HG02870 (cell line): ENCODE measurements around the gene UNC45B.
"Not testable (repeated sequence)": the region's sequence is repeated elsewhere in the genome, so short reads cannot be mapped to it uniquely, and the experiment has no call there.

Source experiments
- ATAC-seq: cut with Tn5 transposase; IDR thresholded peaks from one replicate; pipeline ENCODE4 v1.9.1; 2021; ENCODE audit warnings: mild to moderate bottlenecking, moderate library complexity; ENCODE audit not compliant: unreplicated experiment

Gene UNC45B

DNA sequence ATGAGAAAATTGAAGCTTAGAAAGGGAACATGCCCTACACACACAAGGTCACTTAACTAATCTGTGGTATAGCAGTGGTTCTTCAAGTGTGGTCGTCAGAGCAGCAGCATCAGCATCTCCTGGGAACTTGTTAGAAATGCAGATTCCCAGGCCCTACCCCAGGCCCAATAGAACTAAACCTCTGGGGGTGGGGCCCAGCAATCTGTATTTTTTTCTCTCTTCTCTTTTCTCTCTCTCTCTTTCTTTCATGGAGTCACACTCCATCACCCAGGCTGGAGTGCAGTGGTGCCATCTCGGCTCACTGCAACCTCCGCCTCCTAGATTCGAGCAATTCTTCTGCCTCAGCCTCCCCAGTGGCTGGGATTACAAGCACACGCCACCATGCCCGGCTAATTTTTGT is 9.4 kb upstream of the UNC45B start:
- no peak for ATAC-seq

DNA sequence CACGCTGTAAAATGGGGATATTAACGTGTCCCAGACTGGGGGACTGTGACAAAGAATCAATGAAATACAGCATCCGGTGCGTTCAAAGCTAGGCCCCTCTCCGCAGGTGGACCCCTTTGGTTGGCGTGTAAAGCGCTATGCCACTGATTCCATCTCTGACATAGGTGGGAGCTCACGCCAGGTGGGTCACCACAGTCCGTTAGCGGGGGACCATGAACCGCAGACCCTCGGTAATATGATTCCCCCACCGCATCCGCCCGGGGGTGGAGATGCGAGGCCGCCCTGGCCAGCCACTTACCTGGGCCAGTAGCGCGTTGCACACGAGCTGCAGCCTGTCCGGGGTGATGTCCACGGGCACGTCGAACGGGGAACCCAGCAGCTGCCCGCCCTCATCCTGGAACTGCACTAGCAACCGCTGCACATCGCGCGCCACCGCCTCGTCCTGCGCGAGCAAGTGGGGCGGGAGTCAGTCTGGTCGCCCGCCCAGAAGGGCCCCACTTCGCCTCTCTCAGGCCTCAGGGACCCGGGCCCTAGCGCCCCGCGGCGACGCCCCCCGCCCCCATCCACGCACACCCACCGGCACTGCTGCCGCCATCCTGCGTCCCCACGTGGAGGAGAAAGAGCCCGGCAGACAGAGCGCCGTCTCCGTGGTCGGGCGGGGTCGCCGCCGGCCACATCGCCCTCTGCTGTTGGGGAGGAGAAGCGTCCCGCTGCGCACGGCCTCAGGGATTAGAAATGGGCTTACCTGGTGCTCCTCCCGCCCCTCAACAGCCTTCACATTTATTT is 5.7 kb upstream of the UNC45B start, which contains the start of gene NLE1:
TSS of gene NLE1 (minus strand) at position 623 of the 786 bp plus-strand sequence. CDS start at position 595, 28 bp downstream.
- peak; percentile 85 for ATAC-seq

DNA sequence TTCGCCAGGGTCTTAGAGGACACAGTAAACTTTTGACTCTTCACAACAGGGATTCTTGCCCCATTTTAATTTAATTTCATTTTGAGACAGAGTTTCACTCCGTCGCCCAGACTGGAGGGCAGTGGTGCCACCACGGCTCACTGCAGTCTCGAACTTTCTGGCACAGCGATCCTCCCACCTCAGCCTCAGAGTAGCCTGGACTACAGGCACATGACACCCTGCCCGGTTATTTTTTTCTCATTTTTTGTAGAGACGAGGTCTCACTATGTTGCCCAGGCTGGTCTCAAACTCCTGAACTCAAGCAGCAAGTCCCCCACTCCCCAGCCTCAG is 5.2 kb upstream of the UNC45B start:
- ATAC-seq = no peak

DNA sequence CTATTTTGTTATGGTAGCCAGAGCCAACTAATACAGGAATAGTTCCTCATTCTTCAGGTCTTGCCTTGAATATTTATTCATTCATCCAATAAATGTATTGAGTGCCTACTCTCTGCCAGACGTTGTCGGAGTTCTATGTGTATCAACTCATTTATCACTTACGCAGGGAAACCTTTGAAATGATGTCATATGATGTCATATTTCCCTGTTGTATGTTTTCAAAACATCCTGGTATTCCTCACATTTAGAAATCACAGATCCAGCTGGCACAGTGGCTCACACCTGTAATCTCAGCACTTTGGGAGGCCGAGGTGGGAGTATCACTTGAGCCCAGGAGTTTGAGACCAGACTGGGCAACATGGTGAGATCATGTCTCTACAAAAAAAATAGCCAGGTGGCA is 2.8 kb upstream of the UNC45B start:
- ATAC-seq = no peak

DNA sequence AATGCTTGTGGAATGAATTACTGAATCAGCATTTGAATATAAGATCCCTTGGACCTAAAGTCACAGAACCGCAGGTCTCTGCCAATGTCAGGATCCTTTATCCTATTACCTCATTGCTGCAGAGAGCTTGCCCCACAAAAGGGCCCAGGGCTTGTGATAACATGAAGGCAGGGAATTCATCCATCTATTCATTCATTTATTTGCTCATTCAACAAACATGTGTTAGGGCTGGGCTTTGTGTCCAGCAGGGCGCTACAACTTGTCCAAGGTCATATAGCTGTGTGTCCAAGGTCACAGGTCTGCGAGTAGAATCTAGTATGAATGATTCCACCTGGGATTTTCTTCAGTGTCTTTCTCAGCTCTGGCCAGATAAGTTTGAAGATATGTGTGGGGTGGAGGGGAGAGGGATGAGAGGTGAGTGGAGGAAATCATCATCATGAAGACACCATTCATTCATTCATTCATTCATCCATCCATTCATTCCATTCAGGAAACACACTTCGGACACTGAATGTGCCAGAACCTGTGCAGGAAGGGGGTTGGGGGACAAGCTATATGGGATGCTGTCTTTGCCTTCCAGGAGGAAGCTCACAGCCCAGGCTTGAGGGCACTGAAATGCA is 1.3 kb upstream of the UNC45B start:
- ATAC-seq = no peak

DNA sequence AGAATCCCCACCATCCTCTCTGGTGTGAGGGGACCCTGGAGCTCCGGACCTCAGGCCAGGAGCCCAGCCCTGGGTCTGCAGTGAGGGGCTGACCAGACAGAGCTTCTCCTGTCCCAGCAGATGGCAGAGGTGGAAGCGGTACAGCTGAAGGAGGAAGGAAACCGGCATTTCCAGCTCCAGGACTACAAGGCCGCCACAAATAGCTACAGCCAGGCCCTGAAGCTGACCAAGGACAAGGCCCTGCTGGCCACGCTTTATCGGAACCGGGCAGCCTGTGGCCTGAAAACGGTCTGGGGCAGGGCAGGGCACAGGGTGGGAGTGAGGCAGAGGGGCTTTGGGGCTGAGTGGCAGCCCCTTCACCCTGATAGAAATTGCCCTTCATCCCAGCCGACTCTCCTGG is 527 bp downstream of the UNC45B start:
- ATAC-seq = no peak

DNA sequence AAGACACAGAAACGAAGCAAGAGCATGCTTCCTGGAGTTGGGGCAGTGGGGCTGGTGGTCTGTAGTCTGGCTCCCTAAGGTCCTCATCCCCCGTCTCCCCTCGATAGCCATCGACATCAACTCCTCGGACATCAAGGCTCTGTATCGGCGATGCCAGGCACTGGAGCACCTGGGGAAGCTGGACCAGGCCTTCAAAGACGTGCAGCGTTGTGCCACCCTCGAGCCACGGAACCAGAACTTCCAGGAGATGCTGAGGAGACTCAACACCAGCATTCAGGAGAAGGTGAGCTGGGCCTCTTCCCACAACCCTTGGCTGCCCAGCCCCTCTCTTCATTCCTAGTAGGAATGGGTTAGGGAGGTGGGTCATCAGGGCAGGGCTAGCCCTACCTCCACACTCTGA is 2.3 kb downstream of the UNC45B start:
- ATAC-seq = no peak

DNA sequence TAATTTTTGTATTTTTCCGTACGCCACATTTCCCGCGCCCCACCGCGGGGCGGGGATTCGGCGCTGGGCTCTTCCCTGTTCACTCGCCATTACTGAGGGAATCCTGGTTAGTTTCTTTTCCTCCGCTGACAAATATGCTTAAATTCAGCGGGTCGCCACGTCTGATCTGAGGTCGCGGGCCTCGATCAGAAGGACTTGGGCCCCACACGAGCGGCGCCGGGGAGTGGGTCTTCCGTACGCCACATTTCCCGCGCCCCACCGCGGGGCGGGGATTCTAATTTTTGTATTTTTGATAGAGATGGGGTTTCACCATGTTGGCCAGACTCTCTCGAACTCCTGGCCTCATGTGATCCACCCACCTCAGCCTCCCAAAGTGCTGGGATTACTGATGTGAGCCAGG is 3.5 kb downstream of the UNC45B start:
- ATAC-seq = not testable (repeated sequence)

DNA sequence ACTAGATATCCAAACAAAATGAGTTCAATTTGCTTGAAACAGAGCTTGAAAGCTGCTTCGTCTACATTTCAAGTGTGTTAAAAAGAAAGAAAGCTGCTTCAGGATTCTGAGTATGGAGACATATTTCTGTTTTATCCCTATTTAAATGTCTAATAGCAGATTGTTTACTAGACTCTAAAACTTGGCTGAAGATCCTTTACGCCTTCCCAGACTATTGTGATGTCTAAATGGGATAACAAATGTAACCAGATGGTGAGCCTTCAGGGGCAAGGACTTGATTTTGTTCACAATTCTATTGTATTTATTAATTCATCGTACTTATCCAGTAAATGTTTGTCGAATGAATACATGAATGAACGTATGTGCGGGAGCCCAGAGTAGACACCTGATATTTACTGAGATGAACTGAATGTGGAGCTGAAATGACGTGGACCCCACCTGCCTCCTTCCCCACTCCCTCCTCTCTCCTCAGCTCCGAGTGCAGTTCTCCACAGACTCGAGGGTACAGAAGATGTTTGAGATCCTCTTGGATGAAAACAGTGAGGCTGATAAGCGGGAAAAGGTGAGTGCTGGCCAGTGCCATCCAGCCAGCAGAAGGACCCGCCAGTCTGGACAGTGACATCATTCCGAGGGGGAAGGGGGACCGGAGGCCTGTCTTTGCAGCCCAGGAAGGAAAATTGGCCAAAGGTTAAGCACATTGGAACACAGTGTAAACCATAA is 5.0 kb downstream of the UNC45B start:
- no peak for ATAC-seq

DNA sequence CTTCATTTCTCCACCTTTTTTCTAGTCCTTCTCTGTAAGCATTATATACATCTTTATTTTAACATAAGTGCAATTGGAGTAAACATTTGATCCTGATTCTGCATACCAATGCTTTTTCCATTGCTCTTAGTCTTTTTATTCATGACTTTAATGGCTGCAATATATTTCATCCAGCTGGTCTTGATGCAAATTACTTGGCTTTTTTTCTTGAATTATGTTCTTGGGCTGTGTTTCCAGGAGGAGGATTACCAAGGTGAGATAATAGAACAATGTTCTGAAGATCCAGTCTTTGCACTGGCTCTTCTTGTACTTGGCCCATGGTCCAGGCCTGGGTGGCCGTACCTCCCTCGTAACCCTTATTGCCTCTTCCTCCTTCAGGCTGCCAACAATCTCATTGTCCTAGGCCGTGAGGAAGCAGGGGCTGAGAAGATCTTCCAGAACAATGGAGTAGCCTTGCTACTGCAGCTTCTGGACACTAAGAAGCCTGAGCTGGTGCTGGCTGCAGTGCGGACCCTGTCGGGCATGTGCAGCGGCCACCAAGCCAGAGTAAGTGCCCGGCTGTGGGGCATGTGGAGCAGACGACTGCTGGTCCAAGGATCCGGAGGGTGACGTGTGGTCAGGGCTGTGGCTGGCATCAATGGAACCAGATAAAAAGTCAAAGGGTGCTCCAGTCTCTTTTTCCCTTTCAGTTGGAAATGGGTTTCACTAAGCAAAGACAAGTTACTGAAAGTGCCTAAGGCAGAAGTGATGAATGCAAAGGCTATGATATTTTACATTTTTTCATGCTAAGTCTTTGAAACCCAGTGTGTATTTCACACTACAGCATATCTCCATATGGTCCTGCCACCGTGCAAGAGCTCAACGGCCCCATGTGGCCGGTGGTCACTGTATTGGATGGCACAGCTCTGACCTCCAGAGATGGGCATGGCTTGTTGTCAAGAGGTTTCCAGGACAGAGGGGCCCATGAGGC is 6.9 kb downstream of the UNC45B start:
- ATAC-seq = no peak

DNA sequence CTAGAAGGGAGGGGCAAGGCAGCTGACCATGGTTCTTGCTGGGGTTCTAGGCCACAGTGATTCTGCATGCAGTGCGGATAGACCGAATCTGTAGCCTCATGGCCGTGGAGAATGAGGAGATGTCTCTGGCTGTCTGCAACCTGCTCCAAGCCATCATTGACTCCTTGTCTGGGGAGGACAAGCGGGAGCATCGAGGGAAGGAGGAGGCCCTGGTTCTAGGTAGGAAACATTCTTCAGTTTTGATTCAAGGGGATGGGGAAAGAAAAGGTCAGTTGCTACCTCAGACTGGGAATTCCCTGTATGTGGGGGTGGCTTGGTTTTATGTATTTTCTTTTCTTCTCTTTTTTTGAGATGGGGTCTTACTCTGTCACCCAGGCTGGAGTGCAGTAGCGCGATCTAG is 7.6 kb downstream of the UNC45B start:
- no peak for ATAC-seq

DNA sequence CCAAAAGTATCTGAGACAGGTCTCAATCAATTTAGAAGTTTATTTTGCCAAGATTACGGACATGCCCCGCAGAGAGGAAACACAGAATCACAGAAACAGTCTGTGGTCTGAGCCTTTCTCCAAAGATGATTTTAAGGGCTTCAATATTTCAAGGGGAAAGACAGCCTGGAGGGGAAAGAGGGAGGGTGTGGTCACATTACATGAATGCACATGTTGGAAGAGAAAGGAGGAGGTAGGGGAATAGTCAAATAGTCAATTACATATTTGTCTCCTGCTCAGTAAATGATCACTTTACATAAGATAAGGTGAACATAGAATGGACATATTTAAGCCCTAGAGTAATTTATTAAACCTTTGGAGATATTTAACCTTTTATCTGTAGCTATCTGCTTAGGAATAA is 12.3 kb downstream of the UNC45B start:
- ATAC-seq = no peak

DNA sequence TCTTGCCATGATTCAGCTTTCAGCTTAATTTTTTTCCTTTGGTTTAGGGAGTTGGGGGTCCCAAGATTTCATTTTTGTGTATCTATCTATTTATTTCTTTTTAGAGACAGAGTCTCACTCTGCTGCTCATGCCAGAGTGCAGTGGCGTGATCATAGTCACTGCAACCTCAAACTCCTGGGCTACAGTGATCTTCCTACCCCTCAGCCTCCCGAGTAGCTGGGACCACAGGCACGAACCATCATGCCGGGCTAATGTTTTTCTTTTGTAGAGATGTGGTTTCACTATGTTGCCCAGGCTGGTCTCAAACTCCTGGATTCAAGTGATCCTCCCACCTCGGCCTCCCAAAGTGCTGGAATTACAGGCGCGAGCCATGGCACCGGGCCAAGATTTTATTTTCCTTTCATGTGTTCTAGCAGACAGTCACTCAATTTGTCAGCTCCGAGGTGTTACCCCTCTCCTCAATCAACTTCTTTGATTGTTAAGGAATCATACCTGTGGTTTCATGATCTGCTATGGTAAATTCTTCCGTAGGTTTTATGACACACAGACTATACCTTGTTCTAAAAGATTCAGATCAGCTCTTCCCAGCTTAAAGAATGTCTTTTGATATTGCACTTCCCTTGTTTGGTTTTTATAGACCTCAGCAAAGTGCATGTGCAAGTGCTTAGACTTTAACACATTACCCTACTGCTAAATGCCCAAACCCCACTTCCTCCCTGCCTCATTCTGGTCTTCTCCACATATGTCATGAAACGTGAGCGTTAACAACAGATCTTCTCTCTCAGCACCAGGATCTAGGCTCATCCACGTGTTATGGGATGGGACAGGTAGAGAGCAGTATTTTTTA is 13.0 kb downstream of the UNC45B start:
- no peak for ATAC-seq

DNA sequence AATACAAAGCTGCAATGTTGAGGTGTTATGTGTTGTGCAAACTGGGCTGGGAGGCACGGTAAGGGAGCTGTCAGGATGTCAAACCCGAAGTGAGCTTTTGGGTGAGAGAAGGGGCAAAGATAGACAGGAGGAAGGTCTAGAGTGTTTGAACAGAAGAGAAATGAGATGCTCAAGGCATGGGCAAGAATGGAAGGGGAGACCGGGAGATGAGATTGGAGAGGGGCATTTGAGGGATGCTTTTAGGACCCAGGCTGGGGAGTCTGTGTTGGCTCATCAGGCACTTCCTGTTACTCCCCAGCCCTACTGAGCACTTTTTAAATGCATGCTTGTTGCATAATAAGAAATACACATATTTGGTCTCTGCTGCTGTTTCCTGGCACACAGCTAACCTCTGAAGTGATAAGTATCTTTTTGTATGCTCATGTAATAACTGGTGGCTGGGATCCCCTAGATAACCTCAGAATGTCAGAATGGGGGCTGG is 13.7 kb downstream of the UNC45B start:
- no peak for ATAC-seq

DNA sequence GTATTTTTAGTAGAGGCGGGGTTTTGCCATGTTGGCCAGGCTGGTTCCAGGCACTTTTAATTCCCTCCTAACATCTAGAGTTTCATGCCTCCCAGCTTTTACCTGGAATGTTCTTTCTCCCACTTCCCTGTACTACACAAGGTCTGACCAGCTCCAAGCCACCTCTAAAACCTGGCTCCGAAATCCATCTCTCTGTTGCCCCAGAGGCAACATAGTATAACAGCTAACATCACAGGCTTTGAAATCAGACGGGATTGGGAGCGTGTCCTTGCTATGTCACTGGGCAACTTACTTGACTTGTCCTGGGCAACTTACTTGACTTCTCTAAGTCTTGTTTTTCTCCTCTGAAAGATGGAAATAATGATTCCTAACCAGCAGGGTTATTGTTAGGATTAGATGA is 15.1 kb downstream of the UNC45B start:
- no peak for ATAC-seq

DNA sequence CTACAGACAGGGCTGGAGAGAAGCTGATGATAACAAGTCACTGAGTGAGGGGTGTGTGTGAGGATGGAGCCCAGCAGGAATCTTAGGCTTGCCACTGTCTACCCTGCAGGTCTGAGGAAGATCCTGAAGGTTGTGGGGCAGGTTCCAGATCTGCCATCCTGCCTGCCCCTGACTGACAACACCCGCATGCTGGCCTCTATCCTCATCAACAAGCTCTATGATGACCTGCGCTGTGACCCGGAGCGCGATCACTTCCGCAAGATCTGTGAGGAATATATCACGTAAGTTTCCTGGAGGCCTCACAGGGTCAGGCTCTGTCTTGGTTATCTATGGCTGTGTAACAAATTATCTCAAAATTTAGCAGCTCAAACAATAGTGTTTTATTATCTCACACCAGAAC is 16.3 kb downstream of the UNC45B start:
- ATAC-seq = no peak

DNA sequence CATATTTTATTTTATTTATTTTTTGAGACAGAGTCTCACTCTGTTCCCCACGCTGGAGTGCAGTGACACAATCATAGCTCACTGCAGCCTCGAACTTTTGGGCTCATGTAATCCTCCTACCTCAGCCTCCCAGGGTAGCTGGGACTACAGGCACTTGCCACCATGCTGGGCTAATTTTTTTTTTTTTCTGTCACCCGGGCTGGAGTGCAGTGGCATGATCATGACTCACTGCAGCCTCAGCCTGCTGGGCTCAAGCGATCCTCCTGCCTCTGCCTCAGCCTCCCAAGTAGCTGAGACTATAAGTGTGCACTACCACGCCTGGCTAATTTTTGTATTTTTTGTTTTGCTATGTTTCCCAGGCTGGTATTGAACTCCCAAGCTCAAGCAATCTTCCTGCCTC is 17.1 kb downstream of the UNC45B start:
- ATAC-seq = no peak

DNA sequence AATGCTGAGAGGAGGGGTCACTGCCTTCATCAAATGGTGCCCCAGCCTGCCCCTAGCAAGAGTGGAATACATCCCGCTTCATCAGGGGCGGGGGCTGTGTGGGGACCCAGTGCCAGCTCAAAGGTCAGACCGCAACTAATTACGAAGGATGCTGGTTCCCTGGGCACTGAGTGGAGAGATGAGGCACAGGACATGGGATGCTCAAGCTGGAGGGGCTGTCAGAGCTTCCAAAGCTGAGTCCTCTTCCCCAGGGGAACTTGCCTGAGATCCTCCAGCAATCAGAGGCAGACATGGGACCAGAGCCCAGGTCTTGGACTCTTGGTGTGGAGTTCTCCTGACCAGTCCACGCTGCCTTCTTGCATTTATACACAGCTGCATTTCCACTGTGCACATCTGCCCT is 18.9 kb downstream of the UNC45B start:
- no peak for ATAC-seq

DNA sequence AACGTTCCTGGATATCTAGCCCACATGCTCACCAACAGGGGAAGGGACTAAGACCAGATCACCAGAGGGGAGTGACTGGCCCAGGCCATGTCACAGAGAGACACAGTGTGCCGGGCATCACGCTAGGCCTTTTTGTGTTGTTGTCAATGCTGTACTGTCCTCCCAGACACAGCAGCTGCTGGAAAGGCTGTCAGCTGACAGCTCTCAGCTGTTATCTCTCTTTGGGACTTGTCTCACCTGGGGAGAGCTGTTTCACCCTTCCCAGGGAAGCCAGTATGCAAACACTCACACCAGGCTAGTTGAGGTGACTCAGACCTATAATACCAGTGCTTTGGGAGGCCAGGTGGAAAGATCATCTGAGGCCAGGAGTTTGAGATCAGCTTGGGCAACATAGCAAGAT is 19.4 kb downstream of the UNC45B start:
- ATAC-seq = no peak

DNA sequence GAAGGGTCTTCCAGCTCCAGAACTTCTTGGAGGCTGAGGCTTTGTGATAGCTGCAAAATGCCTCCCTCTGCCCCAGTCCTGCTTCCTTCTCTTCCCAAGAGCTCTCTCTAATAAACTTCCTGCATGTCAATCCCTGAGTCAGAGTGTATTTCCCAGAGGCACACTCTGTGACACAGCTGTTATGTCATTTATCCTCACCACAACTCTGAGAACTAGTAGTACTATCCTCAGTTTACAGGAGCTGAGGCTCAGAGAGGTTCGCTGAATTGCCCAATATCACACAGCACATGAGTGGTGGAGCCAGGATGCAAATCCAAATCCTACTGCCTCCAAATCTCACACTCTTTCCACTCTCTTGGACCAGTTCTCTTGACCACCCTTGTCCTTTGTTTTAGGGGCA is 20.0 kb downstream of the UNC45B start:
- no peak for ATAC-seq
